Liver (tissue), 9 donors: Measurements from ENCODE around the gene TLE1. TPM values are rescaled to one million over a fixed set of nuclear protein-coding genes. Genes with fewer than 3 reads are reported as not detected.

Source experiments
- DNase-seq: peaks from one replicate; pipeline ENCODE4 v3.0.0-alpha.2; 2017; ENCODE audit warnings: low spot score
- H3K27ac ChIP-seq, 2 donors: one replicate each; pipeline ENCODE4 v1.7.0; 2013; ENCODE audit warnings: inconsistent platforms in 2 of 2, low read length in 2 of 2, control low read depth in 1 of 2, low read depth in 1 of 2, mild to moderate bottlenecking in 1 of 2
- H3K27me3 ChIP-seq, 4 donors: one replicate each; pipeline versions ENCODE4 v1.6.1 to v1.7.0; 2013; ENCODE audit warnings: low read length in 3 of 4, inconsistent platforms in 1 of 4, mild to moderate bottlenecking in 1 of 4, moderate library complexity in 1 of 4; ENCODE audit not compliant: control insufficient read depth in 4 of 4, insufficient read depth in 4 of 4
- H3K36me3 ChIP-seq, 4 donors: one replicate each; pipeline versions ENCODE4 v1.6.1 to v1.7.0; 2013; ENCODE audit warnings: low read length in 3 of 4, mild to moderate bottlenecking in 3 of 4, low read depth in 1 of 4, moderate library complexity in 1 of 4; ENCODE audit not compliant: control insufficient read depth in 4 of 4, insufficient read depth in 3 of 4
- H3K4me1 ChIP-seq, 4 donors: one replicate each; pipeline versions ENCODE4 v1.6.1 to v1.7.0; 2013; ENCODE audit warnings: low read length in 3 of 4, mild to moderate bottlenecking in 3 of 4, moderate library complexity in 1 of 4; ENCODE audit not compliant: control insufficient read depth in 4 of 4, insufficient read depth in 4 of 4
- H3K4me3 ChIP-seq, 3 donors: one replicate each; pipeline versions ENCODE4 v1.6.1 to v1.7.0; 2013; ENCODE audit warnings: low read length in 3 of 3, control low read depth in 1 of 3, low read depth in 1 of 3, mild to moderate bottlenecking in 1 of 3
- H3K9ac ChIP-seq, 2 donors: one replicate each; pipeline ENCODE4 v1.7.0; 2013; ENCODE audit warnings: low read length in 2 of 2, mild to moderate bottlenecking in 2 of 2, moderate library complexity in 2 of 2, control low read depth in 1 of 2, low read depth in 1 of 2
- H3K9me3 ChIP-seq, 4 donors: one replicate each; pipeline versions ENCODE4 v1.6.1 to v1.7.0; 2013; ENCODE audit warnings: low read length in 3 of 4; ENCODE audit not compliant: control insufficient read depth in 4 of 4
- ATF3 ChIP-seq: IDR thresholded peaks from 2 replicates; pipeline ENCODE4 v1.6.1; 2016; ENCODE audit warnings: antibody characterized with exemption
- CTCF ChIP-seq: fragments of 150-350 bp; IDR thresholded peaks from 2 replicates; pipeline ENCODE4 v1.5.1; 2017; ENCODE audit warnings: improper control_type of control experiment, low read depth, low read length; ENCODE audit not compliant: missing input control
- FOXA1 ChIP-seq: IDR thresholded peaks from 2 replicates; pipeline ENCODE4 v1.6.1; 2016; ENCODE audit warnings: antibody characterized with exemption
- FOXA2 ChIP-seq: IDR thresholded peaks from 2 replicates; pipeline ENCODE4 v1.6.1; 2016; ENCODE audit warnings: antibody characterized with exemption
- GABPA ChIP-seq, 2 donors: IDR thresholded peaks in 1 of 2; conservative IDR thresholded peaks in 1 of 2; 2 replicates each; pipeline ENCODE4 v1.6.1; 2016; ENCODE audit warnings: antibody characterized with exemption in 2 of 2, mild to moderate bottlenecking in 1 of 2, moderate library complexity in 1 of 2
- HNF4A ChIP-seq, 2 donors: conservative IDR thresholded peaks; 2 replicates each; pipeline ENCODE4 v1.6.1; 2016; ENCODE audit warnings: antibody characterized with exemption in 2 of 2, mild to moderate bottlenecking in 2 of 2
- HNF4G ChIP-seq: IDR thresholded peaks from 2 replicates; pipeline ENCODE4 v1.6.1; 2016; ENCODE audit warnings: antibody characterized with exemption
- JUND ChIP-seq, 2 donors: IDR thresholded peaks; 2 replicates each; pipeline ENCODE4 v1.6.1; 2016; ENCODE audit warnings: antibody characterized with exemption in 2 of 2
- MAX ChIP-seq: IDR thresholded peaks from 2 replicates; pipeline ENCODE4 v1.6.1; 2016; ENCODE audit warnings: antibody characterized with exemption
- RAD21 ChIP-seq, 2 donors: IDR thresholded peaks; 2 replicates each; pipeline ENCODE4 v1.6.1; 2016; ENCODE audit warnings: antibody characterized with exemption in 2 of 2, mild to moderate bottlenecking in 2 of 2
- REST ChIP-seq: IDR thresholded peaks from 2 replicates; pipeline ENCODE4 v1.6.1; 2016; ENCODE audit warnings: antibody characterized with exemption, mild to moderate bottlenecking
- RXRA ChIP-seq, 2 donors: IDR thresholded peaks; 2 replicates each; pipeline ENCODE4 v1.6.1; 2017 to 2018; ENCODE audit warnings: antibody characterized with exemption in 2 of 2, mild to moderate bottlenecking in 1 of 2
- SP1 ChIP-seq: IDR thresholded peaks from 2 replicates; pipeline ENCODE4 v1.6.1; 2018; ENCODE audit warnings: antibody characterized with exemption, mild to moderate bottlenecking
- TAF1 ChIP-seq: conservative IDR thresholded peaks from 2 replicates; pipeline ENCODE4 v1.6.1; 2016; ENCODE audit warnings: antibody characterized with exemption, mild to moderate bottlenecking
- YY1 ChIP-seq: IDR thresholded peaks from 2 replicates; pipeline ENCODE4 v1.6.1; 2016; ENCODE audit warnings: antibody characterized with exemption, mild to moderate bottlenecking
- ZBTB33 ChIP-seq: IDR thresholded peaks from 2 replicates; pipeline ENCODE4 v1.6.1; 2016; ENCODE audit warnings: antibody characterized with exemption
- WGBS: extraction: QIAGEN DNeasy Blood & Tissue Kit; methylation state at CpG from one replicate; pipeline ENCODE4 v1.1.7; 2013; 5-methylcytosine and 5-hydroxymethylcytosine counted together
- polyA plus RNA-seq, 2 donors: library from polyadenylated mRNA; stranded (reverse) in 1 of 2; unstranded in 1 of 2; fragments of 200-250 nt in 1 of 2; fragments of >200 nt in 1 of 2; fragmentation: Nextera tagmentation in 1 of 2; extraction: Ambion mirVana in 1 of 2; gene quantifications; one replicate each; pipeline versions ENCODE4 v1.2.1 to v1.2.3, GENCODE V29; 2013 to 2015
- total RNA-seq, 2 donors: library from RNA; depleted of rRNA; stranded (reverse); fragments of >200 nt; gene quantifications; one replicate each; pipeline ENCODE4 v1.2.3, GENCODE V29; 2014
- donor health status: healthy.
- donor health status: healthy.
- donor health status: healthy.
- donor health status: healthy.
- donor health status: healthy.

The TLE1 gene
- total and polyA plus RNA-seq, 4 donors, result 25.2 to 45.4 (median 25.7) TPM

GRCh38 chr9:81611664-81612063 lies 77.7 kb downstream of the TLE1 start:
- 97% methylated on average over 23 of the region's 23 CpGs for WGBS

GRCh38 chr9:81610740-81611107 lies 78.6 kb downstream of the TLE1 start:
- Histone ChIP-seq H3K27ac (no peak overlapping the region), H3K36me3 (peaks cover 19 to 58% (median 39%) of the 10 kb centered on the region in 4 donors), H3K9me3 (no peaks in the 10 kb centered on the region), H3K4me1 (peaks cover 0 to 6% (median 1%) of the 10 kb centered on the region in 4 donors), H3K4me3 (no peak overlapping the region), H3K9ac (no peak overlapping the region), H3K27me3 (no peaks in the 10 kb centered on the region)
- no peak for DNase-seq
- WGBS, result 92% methylated on average over 4 of the region's 4 CpGs
- TF ChIP-seq HNF4A (conservative IDR thresholded peaks at IDR 0.05), result no peak
- TF ChIP-seq HNF4G, result no peak
- no peak for TF ChIP-seq RAD21 (IDR thresholded peaks at IDR 0.05)
- no peak for TF ChIP-seq ATF3
- no peak for TF ChIP-seq JUND (IDR thresholded peaks at IDR 0.05)
- no peak for TF ChIP-seq CTCF
- no peak for TF ChIP-seq FOXA2
- no peak for TF ChIP-seq RXRA (IDR thresholded peaks at IDR 0.05)
- TF ChIP-seq GABPA (IDR thresholded peaks at IDR 0.05 in 1 of 2, conservative IDR thresholded peaks at IDR 0.05 in 1 of 2), result no peak
- no peak for TF ChIP-seq MAX

More at GRCh38 chr9:81611664-81612063, 77.7 kb downstream of the TLE1 start:
- TF ChIP-seq GABPA (IDR thresholded peaks at IDR 0.05 in 1 of 2, conservative IDR thresholded peaks at IDR 0.05 in 1 of 2), result no peak
- no peak for TF ChIP-seq TAF1
- no peak for TF ChIP-seq REST
- TF ChIP-seq FOXA1, result no peak
- TF ChIP-seq YY1, result no peak
- TF ChIP-seq HNF4A (conservative IDR thresholded peaks at IDR 0.05), result no peak
- TF ChIP-seq SP1, result no peak
- TF ChIP-seq FOXA2, result no peak
- no peak for TF ChIP-seq RXRA (IDR thresholded peaks at IDR 0.05)
- no peak for TF ChIP-seq ZBTB33
- no peak for TF ChIP-seq HNF4G
- no peak overlapping the region for H3K9ac ChIP-seq
- H3K36me3 ChIP-seq, result peaks cover 19 to 62% (median 44%) of the 10 kb centered on the region in 4 donors
- H3K4me3 ChIP-seq, result no peak overlapping the region
- H3K9me3 ChIP-seq, result no peaks in the 10 kb centered on the region
- H3K4me1 ChIP-seq, result peaks cover 0 to 6% (median 1%) of the 10 kb centered on the region in 4 donors
- no peak overlapping the region for H3K27ac ChIP-seq
- DNase-seq, result no peak
- no peaks in the 10 kb centered on the region for H3K27me3 ChIP-seq
